PC-3 (cell line): Measurements from ENCODE around the gene TNKS2.
A peak's percentile ranks its signal among the peaks of the same experiment; 100 is the strongest.

ENCODE experiments used
- CTCF ChIP-seq: fragments of 300-600 bp; sonication (generic); conservative IDR thresholded peaks from 2 replicates; pipeline ENCODE4 v1.5.1; 2017; ENCODE audit warnings: antibody characterized with exemption, low read depth, mild to moderate bottlenecking, low read length
- EZH2phosphoT487 ChIP-seq: fragments of 300-600 bp; sonication (generic); IDR thresholded peaks from 2 replicates; pipeline ENCODE4 v1.6.1; 2018; ENCODE audit warnings: mild to moderate bottlenecking, antibody characterized with exemption, low read length, borderline replicate concordance

DNA sequence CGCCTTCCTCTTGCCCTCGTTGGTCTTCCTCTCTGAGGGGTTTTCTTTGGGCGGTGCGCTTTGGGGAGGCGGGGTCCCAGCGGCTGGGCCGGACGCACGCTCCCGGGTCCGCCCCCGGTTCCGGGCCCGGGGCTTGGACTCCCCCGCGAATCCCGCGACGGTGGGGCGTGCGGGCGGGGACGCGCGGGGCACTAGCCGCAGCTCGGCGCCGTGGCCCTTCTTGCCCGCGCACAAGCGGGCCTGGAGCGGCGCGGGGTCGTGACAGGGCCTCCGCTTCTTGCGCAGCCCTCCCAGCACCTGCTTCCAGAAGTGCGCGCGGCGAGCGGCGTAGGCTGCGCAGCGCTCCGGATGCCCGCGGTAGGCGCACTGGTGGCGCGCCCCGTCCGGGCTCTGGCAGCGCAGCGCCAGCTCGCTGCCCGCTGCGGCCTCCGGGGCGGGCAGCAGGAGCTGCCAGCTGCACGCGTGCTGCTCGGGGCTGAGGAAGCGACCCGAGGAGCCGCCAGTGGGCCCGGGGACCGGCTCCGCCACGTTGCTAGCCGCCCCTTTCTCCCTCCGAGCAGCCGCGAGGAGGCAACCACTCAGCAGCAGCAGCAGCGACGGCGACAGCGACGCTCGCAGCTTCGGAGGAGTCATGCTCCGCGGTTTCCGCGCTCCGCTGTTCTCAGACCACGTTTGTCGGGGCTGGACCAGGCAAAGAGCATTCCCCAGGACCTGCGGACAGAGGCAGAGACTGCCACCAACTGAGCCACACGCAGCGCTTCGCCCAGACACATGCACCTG, 110.3 kb downstream of the TNKS2 start:
- TF ChIP-seq CTCF (peak; percentile 54), EZH2phosphoT487 (no peak)
